Heart right ventricle (tissue), 16 donors: ENCODE measurements around the gene USH2A. TPM values are rescaled to one million over a fixed set of nuclear protein-coding genes. Genes with fewer than 3 reads are reported as not detected.
A peak's percentile ranks its signal among the peaks of the same experiment; 100 is the strongest.

Experiments used
- ATAC-seq, 8 donors: fragments of 200-7000 bp; cut with Tn5 transposase; one replicate each; pipeline ENCODE4 v1.9.1; 2020; ENCODE audit warnings: mild to moderate bottlenecking in 8 of 8, moderate library complexity in 8 of 8, moderate number of reproducible peaks in 1 of 8
- DNase-seq, 2 donors: peaks; one replicate each; pipeline ENCODE4 v3.0.0-alpha.2; 2020
- H3K27ac ChIP-seq, 10 donors: fragments of 200-600 bp; sonication (generic) in 2 of 10; one replicate each; pipeline versions ENCODE4 v1.5.0 to v1.8.0; 2020 to 2022; ENCODE audit warnings: mild to moderate bottlenecking in 3 of 10
- H3K27me3 ChIP-seq, 7 donors: fragments of 200-600 bp; one replicate each; pipeline ENCODE4 v1.8.0; 2021 to 2022; ENCODE audit warnings: mild to moderate bottlenecking in 2 of 7
- H3K36me3 ChIP-seq, 9 donors: fragments of 200-600 bp; sonication (generic) in 1 of 9; one replicate each; pipeline versions ENCODE4 v1.5.0 to v1.8.0; 2020 to 2022; ENCODE audit warnings: mild to moderate bottlenecking in 2 of 9
- H3K4me1 ChIP-seq, 9 donors: fragments of 200-600 bp; sonication (generic) in 1 of 9; one replicate each; pipeline versions ENCODE4 v1.5.0 to v1.8.0; 2020 to 2022; ENCODE audit warnings: mild to moderate bottlenecking in 4 of 9
- H3K4me3 ChIP-seq, 10 donors: fragments of 200-600 bp; sonication (generic) in 2 of 10; one replicate each; pipeline versions ENCODE4 v1.5.0 to v1.8.0; 2020 to 2022; ENCODE audit warnings: mild to moderate bottlenecking in 7 of 10, moderate library complexity in 2 of 10
- H3K9me3 ChIP-seq, 11 donors: fragments of 200-600 bp in 10 of 11; sonication (generic) in 2 of 11; one replicate each; pipeline versions ENCODE4 v1.5.0 to v1.8.0; 2013 to 2022; ENCODE audit warnings: mild to moderate bottlenecking in 2 of 11, control low read depth in 1 of 11, moderate library complexity in 1 of 11
- CTCF ChIP-seq, 9 donors: fragments of 200-600 bp; sonication (generic) in 2 of 9; IDR thresholded peaks; one replicate each; pipeline versions ENCODE4 v1.5.0 to v1.8.0; 2021 to 2022; ENCODE audit warnings: antibody characterized with exemption in 9 of 9, mild to moderate bottlenecking in 5 of 9, moderate library complexity in 1 of 9
- WGBS, 2 donors: extraction: QIAGEN DNeasy Blood & Tissue Kit; methylation state at CpG; one replicate each; pipeline ENCODE4 v1.1.7; 2013; ENCODE audit warnings: inconsistent platforms in 1 of 2; 5-methylcytosine and 5-hydroxymethylcytosine counted together
- intact Hi-C, 10 donors: fragments of 100-400 bp; cut with DNase I; formaldehyde crosslinking; loops; one replicate each; pipeline versions ENCODE4 v1.11.1 to v1.14.2; 2022
- polyA plus RNA-seq, 2 donors: library from polyadenylated mRNA; stranded (reverse); fragments of 200-250 nt; gene quantifications; one replicate each; pipeline ENCODE4 v1.2.3, GENCODE V29; 2013
- total RNA-seq, 10 donors: library from RNA; stranded (reverse); fragmentation: NEBNext Ultra II Directional in 3 of 10; extraction: Animal tissue kit (Norgen Biotek cat#: 25700) in 3 of 10; gene quantifications; one replicate each; pipeline versions ENCODE4 v1.2.1 to v1.2.4, GENCODE V29; 2021 to 2023
- donor health status: Arrhythmogenic right ventricular cardiomyopathy.
- donor health status: ischemic (EF 13 %, LVEDD 7.1; RV severe dilation, severe dysfunction).
- donor health status: healthy with polysubstance abuse.
- donor health status: DM: no; HTN: yes; CAD: no.
- donor health status: DM: no; HTN: no; CAD: no.
- donor health status: ischemic (EF 25% LVEDD 6.9; RV normal size, moderate dysfunction).
- donor health status: ischemic (EF 25% LVEDD 5.7; RV mildly dilated, moderate dysfunction).
- donor health status: healthy.
- donor health status: DM: yes; HTN: yes; CAD: no.
- donor health status: Ischemic cardiomyopathy.
- donor health status: ischemic (EF 35%, LVEDD 5.7; RV mildly dilated, moderate dysfunction).
- donor health status: nonischemic (EF 11% LVEDD 7.7; RV severe dilation, severe dysfunction).
- donor health status: DM: yes; HTN: yes; CAD: no.
- donor health status: PGD.
- donor health status: ischemic (EF 29% LVEDD 5.4; RV normal size, mild dysfunction).
- donor health status: nonischemic (EF 23%, LVEDD 6.1; RV moderate dilation, normal function).

The USH2A gene
- total and polyA plus RNA-seq, 12 donors, result 0.01 to 4.9 (median 3.6) TPM

DNA sequence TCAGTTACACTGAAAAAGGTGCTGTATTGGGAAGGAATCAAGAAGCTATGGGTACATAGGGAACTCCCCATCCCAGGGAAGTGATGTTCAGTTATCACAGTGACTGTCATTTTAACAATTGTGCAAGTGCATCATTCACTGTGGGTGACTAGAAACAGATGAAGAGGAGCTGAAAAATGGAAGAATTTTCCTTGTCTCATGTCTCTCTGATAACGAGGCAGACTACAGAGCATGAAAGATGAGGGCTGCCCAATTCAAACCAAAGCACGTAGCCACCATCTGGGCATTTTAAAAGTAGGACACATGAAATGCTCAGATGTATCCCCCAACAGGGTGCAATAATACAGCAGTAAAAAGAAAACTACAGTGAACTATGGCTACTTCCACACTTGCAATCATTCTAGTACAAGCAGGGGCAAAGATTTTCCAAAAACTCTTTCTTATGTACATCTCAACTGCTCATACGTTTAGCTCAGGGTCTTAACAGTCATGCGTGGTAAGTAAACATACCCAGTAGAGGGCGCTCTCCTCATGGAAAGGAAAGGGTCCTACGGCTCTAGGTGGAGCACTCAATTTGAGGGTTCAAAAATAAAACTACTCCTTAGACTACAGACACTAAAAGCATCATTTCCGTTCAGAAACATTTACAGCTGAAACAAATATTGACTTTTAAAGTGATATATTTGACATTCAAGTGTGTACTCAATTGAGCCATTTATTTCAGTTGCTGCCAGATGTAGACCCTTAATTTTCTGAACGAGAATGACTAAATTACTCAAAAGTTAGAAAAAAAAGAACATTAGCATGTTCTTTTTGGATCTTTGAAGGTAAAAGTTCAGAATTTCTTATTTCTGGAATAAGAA lies 713.0 kb downstream of the USH2A start:
- DNase-seq (no peak), ATAC-seq (no peak)
- no peak overlapping the region for H3K27ac ChIP-seq
- no peak overlapping the region for H3K4me3 ChIP-seq
- TF ChIP-seq CTCF (IDR thresholded peaks at IDR 0.05), result peak in 8 of 9 donors; percentile 14 to 57 (median 46)
- intact Hi-C loops, result no loop called here
- H3K4me1 ChIP-seq, result no peaks in the 10 kb centered on the region
- H3K27me3 ChIP-seq, result peaks cover 0 to 4% (median 0%) of the 10 kb centered on the region in 7 donors
- no peaks in the 10 kb centered on the region for H3K36me3 ChIP-seq
- 30 to 31% methylated on average over 8 of the region's 8 CpGs for WGBS, 2 donors
- H3K9me3 ChIP-seq, result no peaks in the 10 kb centered on the region

DNA sequence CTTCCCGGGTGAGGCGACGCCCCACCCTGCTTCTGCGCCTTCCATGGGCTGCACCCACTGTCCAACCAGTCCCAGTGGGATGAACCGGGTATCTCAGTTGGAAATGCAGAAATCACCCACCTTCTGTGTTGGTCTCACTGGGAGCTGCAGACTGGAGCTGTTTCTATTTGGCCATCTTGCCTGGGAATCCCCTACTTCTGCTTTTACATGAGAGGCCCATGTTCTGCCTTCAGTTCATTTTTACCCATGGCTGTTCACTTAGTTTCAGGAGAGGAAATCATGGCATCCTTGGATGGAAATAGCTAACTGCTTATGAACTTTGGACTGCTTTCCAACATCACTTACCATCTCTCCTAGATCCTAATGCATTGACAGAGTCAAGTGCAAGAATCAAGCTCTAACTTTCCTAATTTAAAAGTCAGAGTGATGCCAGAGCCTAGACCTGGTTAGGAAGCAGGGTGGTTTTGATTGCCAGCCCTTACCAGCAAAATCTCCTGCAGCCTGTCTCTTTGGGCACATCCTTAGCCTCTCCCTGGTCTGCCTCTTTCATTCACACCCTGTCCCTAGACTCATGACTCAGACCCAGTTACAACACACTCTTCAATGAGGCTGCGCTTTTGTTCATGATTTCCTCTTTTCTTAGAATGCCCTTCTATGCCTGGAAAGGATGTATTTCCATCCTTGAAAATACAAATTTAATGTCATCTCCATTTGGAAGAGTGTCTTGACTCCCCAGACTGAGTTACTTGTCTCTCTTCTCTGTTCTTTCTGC lies 719.0 kb downstream of the USH2A start:
- Histone ChIP-seq H3K27ac (no peak overlapping the region), H3K9me3 (peaks cover 0 to 26% (median 0%) of the 10 kb centered on the region in 11 donors), H3K4me1 (no peaks in the 10 kb centered on the region), H3K27me3 (peaks cover 0 to 4% (median 0%) of the 10 kb centered on the region in 7 donors), H3K36me3 (no peaks in the 10 kb centered on the region), H3K4me3 (no peak overlapping the region)
- DNase-seq (no peak), ATAC-seq (no peak)
- intact Hi-C loops, result no loop called here
- TF ChIP-seq CTCF (IDR thresholded peaks at IDR 0.05), result no peak
- WGBS, 2 donors, result 83 to 89% methylated on average over 6 of the region's 6 CpGs

GRCh38 chr1:215682232-215682631 lies 741.0 kb downstream of the USH2A start:
- peak in 1 of 9 donors; percentile 11 for TF ChIP-seq CTCF (IDR thresholded peaks at IDR 0.05)
- ATAC-seq (no peak), DNase-seq (no peak)
- H3K27me3 ChIP-seq, result peaks cover 0 to 5% (median 0%) of the 10 kb centered on the region in 7 donors
- no peaks in the 10 kb centered on the region for H3K4me1 ChIP-seq
- H3K4me3 ChIP-seq, result no peak overlapping the region
- no peak overlapping the region for H3K27ac ChIP-seq
- intact Hi-C loops, result no loop called here
- WGBS, 2 donors, result 84 to 89% methylated on average over 2 of the region's 2 CpGs
- no peaks in the 10 kb centered on the region for H3K9me3 ChIP-seq
- H3K36me3 ChIP-seq, result no peaks in the 10 kb centered on the region

DNA sequence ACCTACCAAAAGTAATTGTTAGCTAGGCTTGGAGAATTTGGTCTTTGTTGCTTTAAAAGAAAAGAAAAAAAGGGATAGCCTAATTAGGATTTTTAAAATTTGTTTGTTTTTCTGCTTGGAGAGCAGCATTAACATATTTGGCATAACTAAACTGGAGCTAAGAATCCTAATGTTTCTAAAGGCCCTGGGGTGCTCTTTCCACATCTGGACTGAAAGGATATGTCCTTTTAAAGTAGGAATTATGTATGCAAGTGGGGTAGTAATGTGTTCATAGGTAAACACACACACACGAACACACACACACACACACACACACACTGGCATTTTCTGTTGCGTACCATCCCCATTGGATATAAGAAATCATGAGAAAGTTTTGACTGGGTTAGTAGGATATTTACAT lies 742.2 kb downstream of the USH2A start:
- Histone ChIP-seq H3K27ac (no peak overlapping the region), H3K36me3 (no peaks in the 10 kb centered on the region), H3K27me3 (peaks cover 0 to 5% (median 0%) of the 10 kb centered on the region in 7 donors), H3K4me3 (no peak overlapping the region), H3K4me1 (no peaks in the 10 kb centered on the region), H3K9me3 (no peaks in the 10 kb centered on the region)
- 48 to 77% methylated on average over 2 of the region's 2 CpGs for WGBS, 2 donors
- no peak for ATAC-seq
- intact Hi-C loops, result no loop called here
- TF ChIP-seq CTCF (IDR thresholded peaks at IDR 0.05), result no peak
- DNase-seq, result no peak
